HepG2 (cell line): ENCODE measurements around the gene PHKB. TPM values are rescaled to one million over a fixed set of nuclear protein-coding genes. Genes with fewer than 3 reads are reported as not detected.
A peak's percentile ranks its signal among the peaks of the same experiment; 100 is the strongest.

Source experiments
- ETV6 ChIP-seq: sonication (generic); formaldehyde crosslinking; conservative IDR thresholded peaks from 2 replicates; pipeline ENCODE4 v1.4.0; 2020; ENCODE audit warnings: missing genetic modification reagents
- NFIB ChIP-seq: sonication (generic); formaldehyde crosslinking; IDR thresholded peaks from 2 replicates; pipeline ENCODE4 v1.9.0; 2021; ENCODE audit warnings: missing genetic modification reagents, mild to moderate bottlenecking, borderline replicate concordance
- PLRG1 ChIP-seq: fragments of 450-650 bp; conservative IDR thresholded peaks from 2 replicates; pipeline ENCODE4 v1.6.1; 2016
- SRSF9 ChIP-seq: fragments of 200-400 bp; formaldehyde crosslinking; IDR thresholded peaks from 2 replicates; pipeline ENCODE4 v1.6.1; 2018; ENCODE audit warnings: borderline replicate concordance, mild to moderate bottlenecking, low read depth, low read length; ENCODE audit not compliant: insufficient read depth, poor library complexity, severe bottlenecking
- ZNF260 ChIP-seq: sonication (generic); formaldehyde crosslinking; IDR thresholded peaks from 2 replicates; pipeline ENCODE4 v1.4.0; 2020; ENCODE audit warnings: missing genetic modification reagents, low read depth, mild to moderate bottlenecking, borderline replicate concordance
- ZNF317 ChIP-seq: sonication (generic); formaldehyde crosslinking; IDR thresholded peaks from 2 replicates; pipeline ENCODE4 v1.5.0; 2020; ENCODE audit warnings: mild to moderate bottlenecking, missing genetic modification reagents
- ZNF878 ChIP-seq: sonication (generic); formaldehyde crosslinking; IDR thresholded peaks from 2 replicates; pipeline ENCODE4 v1.8.1; 2023; ENCODE audit warnings: mild to moderate bottlenecking, missing genetic modification reagents, moderate library complexity
- polyA plus RNA-seq, 8 experiments: library from polyadenylated mRNA; depleted of rRNA in 3 of 8; stranded (reverse) in 7 of 8; unstranded in 1 of 8; fragments of >200 nt; fragmentation: Illumina TruSeq in 4 of 8; extraction: Trizol in 4 of 8; gene quantifications; 2 replicates each; pipeline versions ENCODE4 v1.2.1 to v1.2.3, GENCODE V29; 2011 to 2016; ENCODE audit warnings: low read depth in 4 of 8, missing spikeins in 1 of 8, mixed read lengths in 1 of 8; ENCODE audit not compliant: insufficient read depth in 1 of 8
- total RNA-seq, 5 experiments: library from RNA; depleted of rRNA; stranded (reverse); fragments of >200 nt; fragmentation: Illumina TruSeq; extraction: Trizol; gene quantifications; 2 replicates each; pipeline ENCODE4 v1.2.3, GENCODE V29; 2016; ENCODE audit warnings: low read depth in 1 of 5
- TF ChIP-seq, protein P1 (sequence below): sonication (generic); formaldehyde crosslinking; IDR thresholded peaks from 2 replicates; pipeline ENCODE4 v1.5.0; 2020; ENCODE audit warnings: mild to moderate bottlenecking, missing genetic modification reagents
- TF ChIP-seq, protein P2 (sequence below): sonication (generic); formaldehyde crosslinking; IDR thresholded peaks from 2 replicates; pipeline ENCODE4 v1.4.0; 2020; ENCODE audit warnings: missing genetic modification reagents

PHKB gene
- total and polyA plus RNA-seq, 2 of the 13 experiments (the other 11 are each of a cell fraction or from before 2014, with no cell fraction given): 66.0 to 80.8 TPM

DNA sequence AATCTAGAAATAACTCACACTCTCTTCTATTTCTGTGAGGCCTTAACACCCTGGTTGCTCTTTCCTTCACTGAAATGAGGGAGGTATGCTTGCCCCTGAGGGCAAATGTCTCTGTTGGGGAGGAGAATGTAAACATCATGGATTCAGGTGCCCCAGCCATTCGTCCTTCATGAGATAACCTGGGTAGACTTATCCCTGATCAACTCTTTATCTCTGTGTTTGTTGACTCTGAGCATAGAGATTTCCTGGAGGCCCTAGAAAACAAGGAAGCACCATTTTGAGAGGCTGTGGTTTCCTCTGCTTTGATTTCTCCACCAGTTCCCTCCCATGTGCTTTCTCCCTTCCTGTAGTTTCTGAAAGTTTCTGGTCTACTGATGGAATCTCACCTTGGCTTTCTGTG lies 77.3 kb downstream of the PHKB start (continued):
- TF ChIP-seq SRSF9 (no peak), NFIB (CRISPR knock-in tag) (no peak), ZNF878 (CRISPR knock-in tag) (0 out of 2 replicates have a peak, but pooled peaks have one; percentile 75), ETV6 (CRISPR knock-in tag) (peak; percentile 71; the same call in 1 of the 2 replicates), ZNF317 (CRISPR knock-in tag) (peak; percentile 77; the same call in 1 of the 2 replicates), ZNF260 (CRISPR knock-in tag) (no peak), PLRG1 (no peak)
- TF ChIP-seq, protein P1, sequence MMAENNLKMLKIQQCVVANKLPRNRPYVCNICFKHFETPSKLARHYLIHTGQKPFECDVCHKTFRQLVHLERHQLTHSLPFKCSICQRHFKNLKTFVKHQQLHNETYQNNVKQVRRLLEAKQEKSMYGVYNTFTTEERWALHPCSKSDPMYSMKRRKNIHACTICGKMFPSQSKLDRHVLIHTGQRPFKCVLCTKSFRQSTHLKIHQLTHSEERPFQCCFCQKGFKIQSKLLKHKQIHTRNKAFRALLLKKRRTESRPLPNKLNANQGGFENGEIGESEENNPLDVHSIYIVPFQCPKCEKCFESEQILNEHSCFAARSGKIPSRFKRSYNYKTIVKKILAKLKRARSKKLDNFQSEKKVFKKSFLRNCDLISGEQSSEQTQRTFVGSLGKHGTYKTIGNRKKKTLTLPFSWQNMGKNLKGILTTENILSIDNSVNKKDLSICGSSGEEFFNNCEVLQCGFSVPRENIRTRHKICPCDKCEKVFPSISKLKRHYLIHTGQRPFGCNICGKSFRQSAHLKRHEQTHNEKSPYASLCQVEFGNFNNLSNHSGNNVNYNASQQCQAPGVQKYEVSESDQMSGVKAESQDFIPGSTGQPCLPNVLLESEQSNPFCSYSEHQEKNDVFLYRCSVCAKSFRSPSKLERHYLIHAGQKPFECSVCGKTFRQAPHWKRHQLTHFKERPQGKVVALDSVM (CRISPR knock-in tag): peak; percentile 88
- TF ChIP-seq, protein P2, sequence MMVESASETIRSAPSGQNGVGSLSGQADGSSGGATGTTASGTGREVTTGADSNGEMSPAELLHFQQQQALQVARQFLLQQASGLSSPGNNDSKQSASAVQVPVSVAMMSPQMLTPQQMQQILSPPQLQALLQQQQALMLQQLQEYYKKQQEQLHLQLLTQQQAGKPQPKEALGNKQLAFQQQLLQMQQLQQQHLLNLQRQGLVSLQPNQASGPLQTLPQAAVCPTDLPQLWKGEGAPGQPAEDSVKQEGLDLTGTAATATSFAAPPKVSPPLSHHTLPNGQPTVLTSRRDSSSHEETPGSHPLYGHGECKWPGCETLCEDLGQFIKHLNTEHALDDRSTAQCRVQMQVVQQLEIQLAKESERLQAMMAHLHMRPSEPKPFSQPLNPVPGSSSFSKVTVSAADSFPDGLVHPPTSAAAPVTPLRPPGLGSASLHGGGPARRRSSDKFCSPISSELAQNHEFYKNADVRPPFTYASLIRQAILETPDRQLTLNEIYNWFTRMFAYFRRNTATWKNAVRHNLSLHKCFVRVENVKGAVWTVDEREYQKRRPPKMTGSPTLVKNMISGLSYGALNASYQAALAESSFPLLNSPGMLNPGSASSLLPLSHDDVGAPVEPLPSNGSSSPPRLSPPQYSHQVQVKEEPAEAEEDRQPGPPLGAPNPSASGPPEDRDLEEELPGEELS (CRISPR knock-in tag): peak; percentile 99
- TF ChIP-seq, all 625 proteins: peak for 240
